GM23248 (cell line): ENCODE results near the gene PSMD3. TPM values are rescaled to one million over a fixed set of nuclear protein-coding genes. Genes with fewer than 3 reads are reported as not detected.
A peak's percentile ranks its signal among the peaks of the same experiment; 100 is the strongest.

ENCODE experiments used
- DNase-seq: peaks from one replicate; pipeline ENCODE4 v3.0.0-alpha.2; 2015
- H2AFZ ChIP-seq: fragments of 200-600 bp; sonication (generic); 2 replicates; pipeline ENCODE4 v1.6.1; 2016; ENCODE audit warnings: antibody characterized with exemption
- H3F3A ChIP-seq: fragments of 200-600 bp; sonication (generic); 2 replicates; pipeline ENCODE4 v1.6.1; 2016; ENCODE audit warnings: mild to moderate bottlenecking, antibody characterized with exemption, mixed run types; ENCODE audit not compliant: insufficient read depth
- H3K27ac ChIP-seq: fragments of 200-600 bp; sonication (generic); 2 replicates; pipeline ENCODE4 v1.5.1; 2016; ENCODE audit warnings: mild to moderate bottlenecking
- H3K27me3 ChIP-seq: fragments of 200-600 bp; sonication (generic); replicated peaks from 2 replicates; pipeline ENCODE4 v1.6.1; 2016; ENCODE audit warnings: mild to moderate bottlenecking; ENCODE audit not compliant: insufficient read depth
- H3K36me3 ChIP-seq: fragments of 200-600 bp; sonication (generic); 2 replicates; pipeline ENCODE4 v1.6.1; 2016; ENCODE audit warnings: low read depth, mild to moderate bottlenecking
- H3K4me1 ChIP-seq: fragments of 200-600 bp; sonication (generic); 2 replicates; pipeline ENCODE4 v1.6.1; 2016; ENCODE audit warnings: mild to moderate bottlenecking; ENCODE audit not compliant: insufficient read depth
- H3K4me2 ChIP-seq: fragments of 200-600 bp; sonication (generic); one replicate; pipeline ENCODE4 v1.6.1; 2016; ENCODE audit warnings: mild to moderate bottlenecking; ENCODE audit not compliant: unreplicated experiment
- H3K4me3 ChIP-seq: fragments of 200-600 bp; sonication (generic); 2 replicates; pipeline ENCODE4 v1.5.1; 2016; ENCODE audit warnings: mild to moderate bottlenecking
- H3K79me2 ChIP-seq: fragments of 200-600 bp; sonication (generic); 2 replicates; pipeline ENCODE4 v1.6.1; 2016; ENCODE audit warnings: mild to moderate bottlenecking; ENCODE audit not compliant: insufficient read depth
- H3K9ac ChIP-seq: fragments of 200-600 bp; sonication (generic); 2 replicates; pipeline ENCODE4 v1.6.1; 2016; ENCODE audit warnings: mild to moderate bottlenecking
- H3K9me2 ChIP-seq: fragments of 200-600 bp; sonication (generic); 2 replicates; pipeline ENCODE4 v1.6.1; 2016; ENCODE audit warnings: mixed run types, mild to moderate bottlenecking, moderate library complexity; ENCODE audit not compliant: insufficient read depth
- H3K9me3 ChIP-seq: fragments of 200-600 bp; sonication (generic); one replicate; pipeline ENCODE4 v1.6.1; 2017; ENCODE audit warnings: low read depth
- H4K20me1 ChIP-seq: fragments of 200-600 bp; sonication (generic); 2 replicates; pipeline ENCODE4 v1.6.0; 2016; ENCODE audit not compliant: insufficient read depth
- EZH2 ChIP-seq: fragments of 200-600 bp; sonication (generic); IDR thresholded peaks from 2 replicates; pipeline ENCODE4 v1.6.1; 2018; ENCODE audit warnings: antibody characterized with exemption, mild to moderate bottlenecking; ENCODE audit not compliant: insufficient read depth, poor library complexity, severe bottlenecking
- EZH2phosphoT487 ChIP-seq: fragments of 200-600 bp; sonication (generic); IDR thresholded peaks from 2 replicates; pipeline ENCODE4 v1.6.1; 2018; ENCODE audit warnings: antibody characterized with exemption, moderate library complexity, mild to moderate bottlenecking, low read depth; ENCODE audit not compliant: insufficient read depth
- WGBS, 2 experiments: methylation state at CpG; one replicate each; pipeline ENCODE4 v1.1.6; 2015 to 2017; ENCODE audit warnings: low lambda C conversion rate in 2 of 2, low coverage in 1 of 2; ENCODE audit errors: missing lambda C conversion rate in 2 of 2; 5-methylcytosine and 5-hydroxymethylcytosine counted together
- in situ Hi-C: fragments of 300-500 bp; cut with MboI; formaldehyde crosslinking; loops from 2 replicates; pipeline ENCODE4 v1.15.0; 2020
- polyA plus RNA-seq: library from polyadenylated mRNA; unstranded; fragments of >200 nt; fragmentation: Nextera tagmentation; extraction: Ambion mirVana; gene quantifications from 2 replicates; pipeline ENCODE4 v1.2.1, GENCODE V29; 2016
- total RNA-seq: library from RNA; depleted of rRNA; stranded (reverse); fragments of >200 nt; shearing (Covaris generic); gene quantifications from 2 replicates; pipeline ENCODE4 v1.2.3, GENCODE V29; 2014

Gene PSMD3
- total and polyA plus RNA-seq, 2 experiments from 2014 or later = 102 to 116 TPM

DNA sequence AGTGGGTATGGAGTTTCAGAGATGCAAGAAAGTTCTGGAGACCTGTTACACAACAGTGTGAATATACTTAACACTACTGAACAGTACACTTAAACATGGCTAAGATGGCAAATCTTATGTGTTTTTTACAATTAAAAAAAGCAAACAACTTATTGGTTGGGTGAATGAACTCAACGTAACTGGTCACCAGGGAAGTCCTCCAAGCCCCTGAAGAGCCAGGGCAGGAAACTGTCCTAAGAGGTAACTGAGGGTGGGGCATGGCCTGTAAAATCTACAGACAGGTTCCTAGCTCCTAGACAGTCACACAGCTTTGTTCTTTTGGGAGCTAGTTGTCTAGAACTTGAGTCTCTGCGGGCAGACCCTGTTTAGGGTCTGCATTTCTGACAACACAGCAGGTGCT lies 45.0 kb downstream of the PSMD3 start:
- Histone ChIP-seq H3F3A (peaks cover 18% of the 10 kb centered on the region), H3K36me3 (no peaks in the 10 kb centered on the region; the same call in 1 of the 2 replicates)

DNA sequence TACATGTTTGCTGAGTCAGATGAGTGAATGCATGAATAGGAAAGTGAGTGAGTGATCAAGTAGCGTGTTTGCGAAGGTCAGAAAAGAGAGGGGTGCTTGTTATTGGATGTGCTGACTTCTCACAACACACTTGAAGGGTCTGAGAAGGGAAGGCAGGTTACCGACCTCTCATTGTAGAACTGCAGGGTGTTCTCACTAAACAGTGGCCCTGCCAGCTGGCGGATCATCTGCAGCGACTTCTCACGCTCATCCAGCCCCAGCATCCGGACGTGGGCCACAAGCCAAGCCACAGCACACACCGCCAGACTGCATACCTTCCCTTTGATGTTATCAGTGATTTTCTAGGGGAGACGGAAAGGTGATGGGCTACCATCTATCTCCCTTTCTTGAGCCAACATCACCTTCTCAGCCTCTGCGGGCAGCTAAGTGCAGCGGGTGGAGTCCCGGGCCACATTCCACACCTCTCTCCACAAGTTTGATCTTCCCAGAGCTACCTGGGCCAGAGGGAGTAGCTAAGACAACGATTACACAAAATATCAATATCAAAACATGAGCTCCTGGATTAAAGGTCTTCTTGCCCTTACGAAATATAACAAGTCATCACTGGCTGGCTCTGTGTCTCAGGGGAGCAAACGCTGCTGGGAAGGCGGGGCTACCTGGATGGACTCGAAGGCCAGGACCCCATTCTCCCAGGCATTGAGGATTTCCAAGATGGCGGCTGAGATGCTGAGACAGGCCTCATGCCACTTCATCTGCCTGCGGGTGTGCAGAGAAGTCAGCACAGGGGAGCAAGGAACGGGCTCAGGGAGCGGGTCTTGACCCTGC lies 45.6 kb downstream of the PSMD3 start:
- no peaks in the 10 kb centered on the region for H4K20me1 ChIP-seq
- WGBS, 2 experiments = 85% methylated on average over 20 to 22 of the region's 22 CpGs
- H3K4me2 ChIP-seq = no peak overlapping the region
- in situ Hi-C loops = no loop called here
- no peaks in the 10 kb centered on the region for H3K79me2 ChIP-seq
- H3K36me3 ChIP-seq = no peaks in the 10 kb centered on the region; the same call in 1 of the 2 replicates
- H3K9ac ChIP-seq = no peak overlapping the region
- TF ChIP-seq EZH2phosphoT487 (no peak), EZH2 (no peak)
- no peaks in the 10 kb centered on the region for H3K27me3 ChIP-seq
- no peak for DNase-seq
- no peaks in the 10 kb centered on the region for H3K9me3 ChIP-seq
- no peaks in the 10 kb centered on the region for H3K9me2 ChIP-seq
- peaks cover 11% of the 10 kb centered on the region; the same call in 1 of the 2 replicates for H3F3A ChIP-seq
- H2AFZ ChIP-seq = no peak overlapping the region
- H3K27ac ChIP-seq = no peak overlapping the region
- H3K4me3 ChIP-seq = no peak overlapping the region
- peaks cover 17% of the 10 kb centered on the region for H3K4me1 ChIP-seq

More for the DNA sequence above, 45.0 kb downstream of the PSMD3 start:
- Histone ChIP-seq H3K9ac (no peak overlapping the region), H3K79me2 (no peaks in the 10 kb centered on the region), H3K9me2 (no peaks in the 10 kb centered on the region), H3K9me3 (no peaks in the 10 kb centered on the region), H4K20me1 (no peaks in the 10 kb centered on the region), H3K4me3 (no peak overlapping the region), H3K4me2 (no peak overlapping the region), H3K27ac (peak overlapping the region; percentile 60), H2AFZ (no peak overlapping the region), H3K27me3 (no peaks in the 10 kb centered on the region), H3K4me1 (peaks cover 23% of the 10 kb centered on the region)
- TF ChIP-seq EZH2 = no peak
- TF ChIP-seq EZH2phosphoT487 = no peak
- no peak for DNase-seq
- in situ Hi-C loops = no loop called here
- 95 to 100% methylated on average over 2 of the region's 2 CpGs for WGBS, 2 experiments

DNA sequence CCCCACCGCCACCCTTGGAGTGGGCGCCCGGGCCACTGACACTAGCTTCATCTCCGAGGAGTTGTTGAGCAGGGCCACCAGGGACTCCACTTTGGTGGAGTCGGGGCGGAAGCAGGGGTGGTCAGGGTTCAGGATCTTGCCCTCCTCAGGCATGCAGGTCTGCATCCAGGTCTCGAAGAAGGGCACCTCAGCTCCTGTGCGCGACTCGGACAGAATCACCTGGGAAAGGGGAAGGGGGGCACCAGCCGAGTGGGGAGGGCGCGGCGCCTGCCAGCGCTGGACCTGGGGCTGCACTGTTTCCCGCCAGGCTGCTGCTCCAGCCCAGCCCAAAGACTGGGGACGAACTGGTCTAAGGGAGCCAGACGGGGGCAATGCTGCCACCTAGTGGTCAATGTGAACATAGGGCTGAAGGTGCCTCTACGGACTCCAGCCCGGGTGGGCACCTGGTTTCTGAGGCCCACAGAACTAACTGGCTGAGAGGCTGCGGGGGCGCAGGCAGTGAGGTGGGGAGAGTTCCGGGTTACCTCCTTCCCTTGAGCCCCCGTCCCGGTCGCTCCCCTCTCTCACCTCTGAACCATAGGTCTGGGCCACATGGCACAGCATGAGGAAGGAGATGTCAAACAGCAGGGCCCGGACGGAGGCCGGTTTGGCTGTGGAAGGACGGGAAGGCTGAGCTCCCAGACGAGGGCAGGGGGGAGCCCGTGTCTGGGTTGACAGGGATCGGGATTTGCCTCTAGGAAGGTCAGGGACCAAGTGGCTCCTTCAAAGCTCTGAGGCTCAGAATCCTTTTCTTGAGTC lies 46.4 kb downstream of the PSMD3 start:
- Histone ChIP-seq H4K20me1 (no peaks in the 10 kb centered on the region), H3K9ac (no peak overlapping the region), H3K27ac (no peak overlapping the region), H3K4me2 (no peak overlapping the region), H3K9me3 (no peaks in the 10 kb centered on the region), H2AFZ (no peak overlapping the region), H3K79me2 (no peaks in the 10 kb centered on the region), H3K4me3 (no peak overlapping the region), H3K27me3 (no peaks in the 10 kb centered on the region), H3K4me1 (peaks cover 9% of the 10 kb centered on the region; the same call in 1 of the 2 replicates), H3K36me3 (no peaks in the 10 kb centered on the region; the same call in 1 of the 2 replicates), H3F3A (peaks cover 9% of the 10 kb centered on the region; the same call in 1 of the 2 replicates), H3K9me2 (no peaks in the 10 kb centered on the region)
- DNase-seq = peak; percentile 85
- 27 to 30% methylated on average over 30 to 33 of the region's 33 CpGs for WGBS, 2 experiments
- in situ Hi-C loops = no loop called here
- TF ChIP-seq EZH2phosphoT487 (no peak), EZH2 (no peak)

DNA sequence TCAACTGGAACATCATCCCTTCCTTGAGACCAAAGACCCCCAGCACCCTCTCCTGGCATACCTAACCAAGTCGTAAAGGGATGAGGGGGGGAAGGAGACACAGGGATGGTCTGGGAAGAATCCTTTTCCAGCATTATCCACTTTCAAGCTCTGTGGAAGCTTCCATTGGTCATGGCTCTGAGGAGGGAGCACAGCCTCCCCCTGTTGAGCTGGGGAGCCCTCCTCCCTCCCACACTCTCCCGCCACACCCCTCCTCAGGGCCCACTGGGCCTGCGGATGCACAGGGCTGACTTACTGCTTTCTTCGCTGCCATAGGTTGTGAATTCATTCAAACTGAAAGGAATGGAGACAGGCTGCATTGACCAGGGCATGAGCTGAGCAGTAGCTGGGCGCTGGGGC lies 47.0 kb downstream of the PSMD3 start:
- H3K27me3 ChIP-seq = no peaks in the 10 kb centered on the region
- no peaks in the 10 kb centered on the region for H3K9me2 ChIP-seq
- TF ChIP-seq EZH2phosphoT487 (no peak), EZH2 (no peak)
- H3K4me1 ChIP-seq = 0 out of 2 replicates have a peak, but pooled peaks cover 8% of the 10 kb centered on the region
- H3K27ac ChIP-seq = no peak overlapping the region
- WGBS, 2 experiments = 66 to 70% methylated on average over 5 of the region's 5 CpGs
- H3K9me3 ChIP-seq = no peaks in the 10 kb centered on the region
- H3K36me3 ChIP-seq = no peaks in the 10 kb centered on the region; the same call in 1 of the 2 replicates
- DNase-seq = no peak
- H2AFZ ChIP-seq = no peak overlapping the region
- H3K79me2 ChIP-seq = no peaks in the 10 kb centered on the region
- H3K4me3 ChIP-seq = no peak overlapping the region
- H3K9ac ChIP-seq = no peak overlapping the region
- H4K20me1 ChIP-seq = no peaks in the 10 kb centered on the region
- no peak overlapping the region for H3K4me2 ChIP-seq
- in situ Hi-C loops = no loop called here
- H3F3A ChIP-seq = peaks cover 9% of the 10 kb centered on the region; the same call in 1 of the 2 replicates
